Uterus (tissue), 2 donors: ENCODE data around the gene SMIM41.
"Not testable (repeated sequence)": the region's sequence is repeated elsewhere in the genome, so short reads cannot be mapped to it uniquely, and the experiment has no call there.

Experiments
- CTCF ChIP-seq, 4 experiments: fragments of 200-600 bp in 2 of 4; fragments of 450-650 bp in 2 of 4; sonication (generic) in 2 of 4; IDR thresholded peaks; one replicate each; pipeline ENCODE4 v1.5.1; 2016 to 2019; ENCODE audit warnings: antibody characterized with exemption in 4 of 4, mild to moderate bottlenecking in 2 of 4, moderate library complexity in 1 of 4
- POLR2A ChIP-seq, 2 donors: fragments of 450-650 bp; IDR thresholded peaks; one replicate each; pipeline ENCODE4 v1.6.1; 2016; ENCODE audit warnings: antibody characterized with exemption in 2 of 2, mild to moderate bottlenecking in 1 of 2, moderate library complexity in 1 of 2

DNA sequence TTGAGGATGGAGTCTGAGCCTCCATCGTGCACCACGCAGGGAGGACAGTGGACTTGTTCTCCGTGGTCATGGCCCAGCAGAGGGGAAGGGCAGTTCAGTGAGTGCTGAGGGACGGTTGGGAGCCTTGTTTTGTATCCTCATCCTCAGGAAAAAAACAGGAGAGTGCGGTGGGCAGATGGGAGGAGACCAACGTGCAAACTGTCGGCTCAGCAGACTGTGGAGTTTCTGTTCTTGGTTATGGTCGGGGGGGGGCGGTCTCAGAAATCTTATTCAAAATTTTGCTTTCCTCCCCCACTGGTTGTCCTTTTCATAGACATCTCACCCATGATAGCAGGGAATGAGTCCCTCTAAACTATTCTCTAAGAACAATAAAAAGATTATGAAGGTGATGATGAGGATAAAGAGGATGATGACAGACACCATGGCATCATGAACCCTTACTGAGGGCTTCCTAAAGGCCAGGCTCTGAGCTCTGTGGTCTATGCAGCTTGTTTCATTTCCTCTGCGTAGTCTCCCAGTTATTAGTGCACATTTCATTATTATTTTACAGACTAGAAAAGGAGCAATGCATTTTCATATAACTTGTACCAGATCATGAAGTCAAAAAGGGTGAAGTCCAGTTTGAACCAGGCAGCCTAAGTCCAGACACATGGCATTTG is 25.1 kb downstream of the SMIM41 start:
- TF ChIP-seq CTCF, POLR2A (IDR thresholded peaks at IDR 0.05): not testable (repeated sequence)
